ENCODE data around the gene RNF223. TPM values are rescaled to one million over a fixed set of nuclear protein-coding genes. Genes with fewer than 3 reads are reported as not detected.
A peak's percentile ranks its signal among the peaks of the same experiment; 100 is the strongest.

Gene RNF223
- total and polyA plus RNA-seq, 10 donors, result not detected

- no peak for DNase-seq
- peaks cover 3 to 35% (median 19%) of the 10 kb centered on the region in 6 donors for H3K4me1 ChIP-seq
- peaks cover 0 to 51% (median 12%) of the 10 kb centered on the region in 7 donors for H3K27me3 ChIP-seq (replicated peaks in 1 of 7)
- TF ChIP-seq POLR2AphosphoS5 (IDR thresholded peaks at IDR 0.05) (no peak), POLR2A (IDR thresholded peaks at IDR 0.05) (no peak)
- H3K36me3 ChIP-seq, result peaks cover 0 to 15% (median 3%) of the 10 kb centered on the region in 6 donors
- H3K9me3 ChIP-seq, result peaks cover 0 to 18% (median 11%) of the 10 kb centered on the region in 8 donors
- H3K4me3 ChIP-seq, result peak overlapping the region; percentile 35 to 96 (median 92)
- H3K27ac ChIP-seq, result peak overlapping the region in 3 of 8 donors; percentile 36 to 90 (median 86)
- WGBS, 5 donors, result 7 to 12% (median 11%) methylated on average over 14 to 47 of the region's 47 CpGs
- intact Hi-C loops (cut with DNase I; ENCODE audit: low total_unique reads), result no loop called here
Measured at GRCh38 chr1:1116701-1117468, 42.8 kb upstream of the RNF223 start.

GRCh38 chr1:1115786-1116700, 41.9 kb upstream of the RNF223 start, which contains the start of gene C1orf159:
Gene C1orf159, minus strand, starts transcription at chr1:1116089. Its CDS starts 24,546 bp downstream, at chr1:1091543.
- peaks cover 0 to 18% (median 11%) of the 10 kb centered on the region in 8 donors for H3K9me3 ChIP-seq
- peak within 1 kb of the TSS; percentile 64 to 96 (median 92) for H3K4me3 ChIP-seq
- DNase-seq, result peak; percentile 98
- intact Hi-C loops (cut with DNase I; ENCODE audit: low total_unique reads), result no loop called here
- peak within 1 kb of the TSS; percentile 48 to 90 (median 86) for H3K27ac ChIP-seq
- peaks cover 0 to 20% (median 6%) of the 10 kb centered on the region in 6 donors for H3K36me3 ChIP-seq
- peaks cover 0 to 42% (median 12%) of the 10 kb centered on the region in 7 donors for H3K27me3 ChIP-seq (replicated peaks in 1 of 7)
- H3K4me1 ChIP-seq, result peaks cover 0 to 30% (median 16%) of the 10 kb centered on the region in 6 donors
- WGBS, 5 donors, result 0 to 1% (median 1%) methylated on average over 20 to 128 of the region's 128 CpGs
- peak in 6 of 11 experiments; percentile 7 to 67 (median 42) for TF ChIP-seq CTCF (IDR thresholded peaks at IDR 0.05 in 8 of 11, conservative IDR thresholded peaks at IDR 0.05 in 3 of 11)
- TF ChIP-seq POLR2AphosphoS5 (IDR thresholded peaks at IDR 0.05), result peak; percentile 59 to 83 (median 70)
- no peak for TF ChIP-seq POLR2A (IDR thresholded peaks at IDR 0.05)

- H3K36me3 ChIP-seq, result peaks cover 0 to 20% (median 6%) of the 10 kb centered on the region in 6 donors
- intact Hi-C loops (cut with DNase I; ENCODE audit: low total_unique reads), result no loop called here
- H3K27me3 ChIP-seq (replicated peaks in 1 of 7), result peaks cover 0 to 35% (median 12%) of the 10 kb centered on the region in 7 donors
- WGBS, 5 donors, result 5 to 9% (median 6%) methylated on average over 32 to 38 of the region's 41 CpGs
- H3K27ac ChIP-seq, result peak overlapping the region in 7 of 8 donors; percentile 48 to 90 (median 86)
- H3K9me3 ChIP-seq, result peaks cover 0 to 18% (median 11%) of the 10 kb centered on the region in 8 donors
- TF ChIP-seq POLR2A (IDR thresholded peaks at IDR 0.05), result no peak
- TF ChIP-seq CTCF (IDR thresholded peaks at IDR 0.05 in 8 of 11, conservative IDR thresholded peaks at IDR 0.05 in 3 of 11), result no peak
- no peak for TF ChIP-seq POLR2AphosphoS5 (IDR thresholded peaks at IDR 0.05)
- H3K4me1 ChIP-seq, result peaks cover 0 to 30% (median 16%) of the 10 kb centered on the region in 6 donors
- H3K4me3 ChIP-seq, result peak overlapping the region; percentile 64 to 96 (median 92)
- DNase-seq, result no peak
Measured at GRCh38 chr1:1115136-1115785, 41.2 kb upstream of the RNF223 start.

- TF ChIP-seq POLR2AphosphoS5 (IDR thresholded peaks at IDR 0.05) (no peak), CTCF (IDR thresholded peaks at IDR 0.05 in 8 of 11, conservative IDR thresholded peaks at IDR 0.05 in 3 of 11) (no peak), POLR2A (IDR thresholded peaks at IDR 0.05) (no peak)
- Histone ChIP-seq H3K36me3 (peaks cover 0 to 20% (median 6%) of the 10 kb centered on the region in 6 donors), H3K9me3 (peaks cover 0 to 18% (median 11%) of the 10 kb centered on the region in 8 donors), H3K27ac (no peak overlapping the region), H3K4me3 (peak overlapping the region in 1 of 8 donors; percentile 92), H3K27me3 (replicated peaks in 1 of 7) (peaks cover 0 to 26% (median 12%) of the 10 kb centered on the region in 7 donors), H3K4me1 (peaks cover 0 to 30% (median 16%) of the 10 kb centered on the region in 6 donors)
- peak; percentile 64 for DNase-seq
- intact Hi-C loops (cut with DNase I; ENCODE audit: low total_unique reads), result no loop called here
- 90 to 93% (median 92%) methylated on average over 13 of the region's 13 CpGs for WGBS, 5 donors
Measured at GRCh38 chr1:1114431-1114830, 40.3 kb upstream of the RNF223 start.

All from spleen (tissue), 11 donors.